Measurements from ENCODE around the gene SNAI3.

The SNAI3 gene

GRCh38 chr16:88676502-88677242 is 9.6 kb downstream of the SNAI3 start (continued):
- TF ChIP-seq OSR1 (CRISPR knock-in tag; IDR thresholded peaks at IDR 0.05) = no peak
- TF ChIP-seq ISL1 (CRISPR knock-in tag; IDR thresholded peaks at IDR 0.05) = no peak
- no peak for TF ChIP-seq ZNF8 (CRISPR knock-in tag; IDR thresholded peaks at IDR 0.05)
- TF ChIP-seq ZFP30 (CRISPR knock-in tag; IDR thresholded peaks at IDR 0.05) = no peak

- no peak for ATAC-seq
- no peak for TF ChIP-seq ZNF565 (CRISPR knock-in tag; conservative IDR thresholded peaks at IDR 0.05; ENCODE audit: low read depth)
- no peak for TF ChIP-seq RARB (CRISPR knock-in tag; IDR thresholded peaks at IDR 0.05)
- TF ChIP-seq ARNTL (CRISPR knock-in tag; IDR thresholded peaks at IDR 0.05; ENCODE audit: borderline replicate concordance, low read depth) = no peak
- TF ChIP-seq BACH2 (CRISPR knock-in tag; IDR thresholded peaks at IDR 0.05; ENCODE audit: borderline replicate concordance) = no peak
- no peak for TF ChIP-seq ZNF8 (CRISPR knock-in tag; IDR thresholded peaks at IDR 0.05)
- TF ChIP-seq TSHZ2 (CRISPR knock-in tag; IDR thresholded peaks at IDR 0.05) = no peak
- no peak for TF ChIP-seq CSDC2 (CRISPR knock-in tag; IDR thresholded peaks at IDR 0.05)
- TF ChIP-seq ZC3H10 (CRISPR knock-in tag; IDR thresholded peaks at IDR 0.05) = no peak
- TF ChIP-seq ZFP30 (CRISPR knock-in tag; IDR thresholded peaks at IDR 0.05) = no peak
Measured at GRCh38 chr16:88673716-88674379, 12.5 kb downstream of the SNAI3 start.

- ATAC-seq = peak; percentile 80
- TF ChIP-seq GLIS3 (CRISPR knock-in tag; IDR thresholded peaks at IDR 0.05) (no peak), RARB (CRISPR knock-in tag; IDR thresholded peaks at IDR 0.05) (no peak), ISL1 (CRISPR knock-in tag; IDR thresholded peaks at IDR 0.05) (no peak), ZNF70 (CRISPR knock-in tag; IDR thresholded peaks at IDR 0.05) (no peak), CREB5 (CRISPR knock-in tag; IDR thresholded peaks at IDR 0.05; ENCODE audit: low read depth) (no peak), ESRRG (CRISPR knock-in tag; IDR thresholded peaks at IDR 0.05) (no peak), ARNTL (CRISPR knock-in tag; IDR thresholded peaks at IDR 0.05; ENCODE audit: borderline replicate concordance, low read depth) (no peak), OSR1 (CRISPR knock-in tag; IDR thresholded peaks at IDR 0.05) (no peak), ZFP30 (CRISPR knock-in tag; IDR thresholded peaks at IDR 0.05) (no peak), PPARA (CRISPR knock-in tag; IDR thresholded peaks at IDR 0.05; ENCODE audit: borderline replicate concordance) (no peak)
Measured at GRCh38 chr16:88672776-88673175, 13.5 kb downstream of the SNAI3 start.

GRCh38 chr16:88671806-88672205 is 14.5 kb downstream of the SNAI3 start:
- no peak for ATAC-seq
- TF ChIP-seq ESRRG (CRISPR knock-in tag; IDR thresholded peaks at IDR 0.05) = no peak
- TF ChIP-seq CSDC2 (CRISPR knock-in tag; IDR thresholded peaks at IDR 0.05) = no peak
- TF ChIP-seq PPARA (CRISPR knock-in tag; IDR thresholded peaks at IDR 0.05; ENCODE audit: borderline replicate concordance) = no peak
- no peak for TF ChIP-seq ZNF8 (CRISPR knock-in tag; IDR thresholded peaks at IDR 0.05)
- no peak for TF ChIP-seq ZFP3 (CRISPR knock-in tag; IDR thresholded peaks at IDR 0.05)
- no peak for TF ChIP-seq TSHZ2 (CRISPR knock-in tag; IDR thresholded peaks at IDR 0.05)
- no peak for TF ChIP-seq ISL1 (CRISPR knock-in tag; IDR thresholded peaks at IDR 0.05)
- TF ChIP-seq TOX (CRISPR knock-in tag; IDR thresholded peaks at IDR 0.05; ENCODE audit: borderline replicate concordance) = no peak
- no peak for TF ChIP-seq ZC3H10 (CRISPR knock-in tag; IDR thresholded peaks at IDR 0.05)
- no peak for TF ChIP-seq TCF4 (CRISPR knock-in tag; IDR thresholded peaks at IDR 0.05; ENCODE audit: borderline replicate concordance)
- no peak for TF ChIP-seq PATZ1 (CRISPR knock-in tag; IDR thresholded peaks at IDR 0.05; ENCODE audit: borderline replicate concordance)
- TF ChIP-seq CREB5 (CRISPR knock-in tag; IDR thresholded peaks at IDR 0.05; ENCODE audit: low read depth) = no peak
- no peak for TF ChIP-seq ARNTL (CRISPR knock-in tag; IDR thresholded peaks at IDR 0.05; ENCODE audit: borderline replicate concordance, low read depth)
